CD4-positive, alpha-beta T cell treated with Interleukin-17A for 4 hours (primary cell): ENCODE measurements around the gene TBC1D20.

ENCODE experiments used
- DNase-seq: peaks from one replicate; pipeline ENCODE4 v3.0.0-alpha.2; 2020; ENCODE audit warnings: mixed read lengths

Gene TBC1D20

GRCh38 chr20:437787-438486 is 24.4 kb downstream of the TBC1D20 start:
- peak; percentile 15 for DNase-seq

GRCh38 chr20:436476-436875 is 25.9 kb downstream of the TBC1D20 start:
- no peak for DNase-seq

GRCh38 chr20:435558-435957 is 26.8 kb downstream of the TBC1D20 start:
- DNase-seq: no peak

GRCh38 chr20:434661-435419 is 27.5 kb downstream of the TBC1D20 start:
- DNase-seq: no peak

GRCh38 chr20:434221-434620 is 28.1 kb downstream of the TBC1D20 start:
- no peak for DNase-seq

- peak; percentile 63 for DNase-seq
Observed at GRCh38 chr20:433300-433975, 28.9 kb downstream of the TBC1D20 start.

- DNase-seq: no peak
Observed at GRCh38 chr20:432677-433299, 29.5 kb downstream of the TBC1D20 start.

- no peak for DNase-seq
Observed at GRCh38 chr20:432208-432607, 30.1 kb downstream of the TBC1D20 start.

- peak; percentile 50 for DNase-seq
Observed at GRCh38 chr20:431012-431904, 31.1 kb downstream of the TBC1D20 start.

- no peak for DNase-seq
Observed at GRCh38 chr20:430091-430999, 32.0 kb downstream of the TBC1D20 start.

GRCh38 chr20:428658-429200 is 33.6 kb downstream of the TBC1D20 start:
- no peak for DNase-seq

GRCh38 chr20:427849-428657 is 34.3 kb downstream of the TBC1D20 start:
- DNase-seq: no peak

- no peak for DNase-seq
Observed at GRCh38 chr20:427401-427800, 34.9 kb downstream of the TBC1D20 start.

GRCh38 chr20:426566-426965 is 35.8 kb downstream of the TBC1D20 start:
- no peak for DNase-seq

GRCh38 chr20:421685-422250 is 40.6 kb downstream of the TBC1D20 start:
- no peak for DNase-seq

GRCh38 chr20:420721-421574 is 41.4 kb downstream of the TBC1D20 start:
- DNase-seq: no peak

GRCh38 chr20:420166-420620 is 42.1 kb downstream of the TBC1D20 start:
- DNase-seq: no peak

- no peak for DNase-seq
Observed at GRCh38 chr20:419556-420165, 42.7 kb downstream of the TBC1D20 start.
